NCI-H510A treated with DMSO at 0.1 percent for 48 hours (cell line): ENCODE results near the gene LAMB3.
"Not testable (repeated sequence)": the region's sequence is repeated elsewhere in the genome, so short reads cannot be mapped to it uniquely, and the experiment has no call there.

ENCODE experiments used
- DNase-seq: peaks from one replicate; lab custom pipeline; 2025; lab: John Stamatoyannopoulos, UW

The LAMB3 gene

GRCh38 chr1:209652121-209652735, at the start of gene LAMB3:
TSS of gene LAMB3 (minus strand) at chr1:209652425. CDS start at chr1:209650944, 1,481 bp downstream.
- DNase-seq, result no peak

GRCh38 chr1:209700686-209701085, 48.5 kb upstream of the LAMB3 start:
- DNase-seq, result not testable (repeated sequence)

GRCh38 chr1:209697126-209697525, 44.9 kb upstream of the LAMB3 start:
- DNase-seq, result no peak

GRCh38 chr1:209696673-209697072, 44.4 kb upstream of the LAMB3 start:
- no peak for DNase-seq

GRCh38 chr1:209692745-209693504, 40.7 kb upstream of the LAMB3 start:
- peak; percentile 77 for DNase-seq

- DNase-seq, result no peak
Observed at GRCh38 chr1:209692296-209692695, 40.1 kb upstream of the LAMB3 start.

- DNase-seq, result no peak
Observed at GRCh38 chr1:209691237-209691636, 39.0 kb upstream of the LAMB3 start.

GRCh38 chr1:209689477-209689876, 37.3 kb upstream of the LAMB3 start:
- DNase-seq, result no peak

GRCh38 chr1:209688746-209689234, 36.6 kb upstream of the LAMB3 start:
- DNase-seq, result no peak

- no peak for DNase-seq
Observed at GRCh38 chr1:209686322-209686721, 34.1 kb upstream of the LAMB3 start.

- DNase-seq, result no peak
Observed at GRCh38 chr1:209685821-209686220, 33.6 kb upstream of the LAMB3 start.

- DNase-seq, result no peak
Observed at GRCh38 chr1:209678981-209679539, 26.8 kb upstream of the LAMB3 start.

GRCh38 chr1:209675565-209676154, 23.4 kb upstream of the LAMB3 start:
- DNase-seq, result peak; percentile 55

GRCh38 chr1:209674957-209675564, 22.8 kb upstream of the LAMB3 start, which contains the start of gene G0S2:
TSS of gene G0S2 (plus strand) at chr1:209675412. CDS start at chr1:209675685, 273 bp downstream.
- DNase-seq, result peak; percentile 65

GRCh38 chr1:209673631-209674417, 21.6 kb upstream of the LAMB3 start:
- DNase-seq, result no peak

- DNase-seq, result no peak
Observed at GRCh38 chr1:209672705-209673630, 20.7 kb upstream of the LAMB3 start.

GRCh38 chr1:209670441-209671082, 18.3 kb upstream of the LAMB3 start:
- no peak for DNase-seq

- DNase-seq, result no peak
Observed at GRCh38 chr1:209667708-209668107, 15.5 kb upstream of the LAMB3 start.

GRCh38 chr1:209667103-209667502, 14.9 kb upstream of the LAMB3 start:
- DNase-seq, result no peak

GRCh38 chr1:209662879-209663327, 10.7 kb upstream of the LAMB3 start:
- DNase-seq, result no peak
